Measurements from ENCODE around the gene RHOV. TPM values are rescaled to one million over a fixed set of nuclear protein-coding genes. Genes with fewer than 3 reads are reported as not detected.

Gene RHOV
- total RNA-seq, 4 donors from 2014 or later, result 0.39 to 0.60 TPM; not detected in 2

DNA sequence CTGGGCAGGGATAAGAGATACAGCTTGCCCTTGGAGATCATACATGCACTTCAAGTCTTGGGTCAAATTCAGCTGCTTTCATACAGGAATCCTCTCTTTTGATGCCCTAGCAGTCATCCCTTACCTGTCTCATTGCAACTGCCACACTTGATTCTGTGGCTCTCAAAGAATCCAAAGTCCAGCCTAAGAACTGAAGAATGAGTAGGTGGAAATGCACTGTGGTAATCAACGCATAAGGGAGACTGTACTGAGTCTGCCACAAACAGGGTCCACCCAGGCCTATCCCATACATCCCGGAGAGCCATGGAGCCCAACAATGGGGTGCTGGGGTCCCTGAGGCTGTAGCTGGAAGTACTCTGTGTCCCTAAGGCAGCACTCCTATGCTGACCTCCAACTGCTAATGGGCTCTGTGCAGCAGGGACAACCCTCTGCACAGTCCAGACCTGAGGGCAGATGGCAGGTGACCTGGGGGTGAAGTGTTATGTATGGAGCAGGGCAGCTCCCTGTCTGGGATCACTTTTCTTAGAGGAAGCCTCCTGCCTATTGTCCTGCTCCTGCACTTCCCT lies 18.5 kb upstream of the RHOV start:
- Histone ChIP-seq H3K36me3 (peaks cover 0 to 19% (median 0%) of the 10 kb centered on the region in 3 donors), H3K27ac (no peak overlapping the region), H3K9me3 (no peaks in the 10 kb centered on the region), H3K4me1 (peaks cover 0 to 34% (median 10%) of the 10 kb centered on the region in 4 donors), H3K27me3 (no peaks in the 10 kb centered on the region), H3K4me3 (no peak overlapping the region)
- no peak for DNase-seq (ENCODE audit: low spot score in 2 of 2)
- WGBS, 2 donors, result 82 to 94% methylated on average over 2 of the region's 2 CpGs
- TF ChIP-seq, protein P1, sequence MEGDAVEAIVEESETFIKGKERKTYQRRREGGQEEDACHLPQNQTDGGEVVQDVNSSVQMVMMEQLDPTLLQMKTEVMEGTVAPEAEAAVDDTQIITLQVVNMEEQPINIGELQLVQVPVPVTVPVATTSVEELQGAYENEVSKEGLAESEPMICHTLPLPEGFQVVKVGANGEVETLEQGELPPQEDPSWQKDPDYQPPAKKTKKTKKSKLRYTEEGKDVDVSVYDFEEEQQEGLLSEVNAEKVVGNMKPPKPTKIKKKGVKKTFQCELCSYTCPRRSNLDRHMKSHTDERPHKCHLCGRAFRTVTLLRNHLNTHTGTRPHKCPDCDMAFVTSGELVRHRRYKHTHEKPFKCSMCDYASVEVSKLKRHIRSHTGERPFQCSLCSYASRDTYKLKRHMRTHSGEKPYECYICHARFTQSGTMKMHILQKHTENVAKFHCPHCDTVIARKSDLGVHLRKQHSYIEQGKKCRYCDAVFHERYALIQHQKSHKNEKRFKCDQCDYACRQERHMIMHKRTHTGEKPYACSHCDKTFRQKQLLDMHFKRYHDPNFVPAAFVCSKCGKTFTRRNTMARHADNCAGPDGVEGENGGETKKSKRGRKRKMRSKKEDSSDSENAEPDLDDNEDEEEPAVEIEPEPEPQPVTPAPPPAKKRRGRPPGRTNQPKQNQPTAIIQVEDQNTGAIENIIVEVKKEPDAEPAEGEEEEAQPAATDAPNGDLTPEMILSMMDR (IDR thresholded peaks at IDR 0.05), result no peak
- TF ChIP-seq POLR2A (IDR thresholded peaks at IDR 0.05), result no peak

DNA sequence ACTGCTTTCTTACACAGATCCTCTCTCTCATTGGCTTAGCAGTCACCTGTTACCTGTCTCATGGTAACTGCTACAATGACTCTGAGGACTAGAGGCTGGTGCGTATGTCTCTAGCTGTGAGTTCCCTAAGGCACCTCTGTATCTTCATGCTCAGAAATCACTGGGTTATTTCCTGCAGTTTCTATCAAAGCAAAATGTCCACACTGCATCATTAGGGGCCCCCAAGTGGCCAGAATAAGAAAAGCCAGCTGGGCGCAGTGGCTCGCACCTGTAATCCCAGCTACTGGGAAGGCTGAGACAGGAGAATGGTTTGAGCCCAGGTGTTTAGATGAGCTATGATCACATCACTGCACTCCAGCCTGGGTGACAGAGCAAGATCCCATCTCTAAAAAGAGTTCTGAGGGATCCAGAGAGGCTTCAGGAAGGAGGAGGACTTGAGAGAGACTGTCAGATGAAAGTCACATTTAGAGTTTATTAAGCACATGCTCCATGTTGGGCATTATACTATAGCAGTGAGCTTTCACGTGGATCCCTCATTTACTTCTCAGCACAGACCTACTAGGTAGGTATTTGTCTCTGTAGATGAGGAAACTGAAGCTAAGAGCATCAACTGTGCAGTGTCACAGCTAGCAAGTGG lies 17.9 kb upstream of the RHOV start:
- Histone ChIP-seq H3K27me3 (no peaks in the 10 kb centered on the region), H3K9me3 (no peaks in the 10 kb centered on the region), H3K4me1 (peaks cover 0 to 30% (median 10%) of the 10 kb centered on the region in 4 donors), H3K4me3 (no peak overlapping the region), H3K27ac (no peak overlapping the region), H3K36me3 (peaks cover 0 to 13% (median 0%) of the 10 kb centered on the region in 3 donors)
- TF ChIP-seq POLR2A (IDR thresholded peaks at IDR 0.05), result no peak
- TF ChIP-seq, protein P1 (IDR thresholded peaks at IDR 0.05), result peak; percentile 39 to 59 (median 49)
- WGBS, 2 donors, result 10 to 19% methylated on average over 4 of the region's 4 CpGs
- no peak for DNase-seq (ENCODE audit: low spot score in 2 of 2)

DNA sequence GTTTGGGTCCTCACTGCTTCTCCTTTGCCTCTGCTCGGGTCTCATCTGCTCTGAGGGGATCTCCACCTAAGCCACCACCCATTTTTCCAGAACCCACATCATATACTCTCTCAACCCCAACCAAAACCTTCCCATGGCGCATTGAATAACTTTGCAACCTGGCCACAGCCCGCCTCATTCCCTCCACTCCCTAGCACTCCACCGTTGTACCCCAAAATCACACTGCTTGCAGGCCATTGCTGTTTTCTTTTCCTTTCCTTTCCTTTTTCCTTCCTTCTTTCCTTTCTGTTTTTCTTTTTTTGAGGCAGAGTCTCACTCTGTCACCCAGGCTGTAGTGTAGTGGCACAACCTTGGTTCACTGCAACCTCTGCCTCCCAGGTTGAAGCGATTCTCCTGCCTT lies 17.1 kb upstream of the RHOV start:
- H3K9me3 ChIP-seq, result no peaks in the 10 kb centered on the region
- H3K27ac ChIP-seq, result no peak overlapping the region
- WGBS, 2 donors, result 83 to 85% methylated on average over 5 of the region's 5 CpGs
- TF ChIP-seq POLR2A (IDR thresholded peaks at IDR 0.05) (no peak), EP300 (IDR thresholded peaks at IDR 0.05) (no peak)
- TF ChIP-seq, protein P1 (IDR thresholded peaks at IDR 0.05), result no peak
- no peak overlapping the region for H3K4me3 ChIP-seq
- peaks cover 0 to 25% (median 10%) of the 10 kb centered on the region in 4 donors for H3K4me1 ChIP-seq
- no peak for DNase-seq (ENCODE audit: low spot score in 2 of 2)
- peaks cover 0 to 5% (median 0%) of the 10 kb centered on the region in 3 donors for H3K36me3 ChIP-seq
- no peaks in the 10 kb centered on the region for H3K27me3 ChIP-seq

DNA sequence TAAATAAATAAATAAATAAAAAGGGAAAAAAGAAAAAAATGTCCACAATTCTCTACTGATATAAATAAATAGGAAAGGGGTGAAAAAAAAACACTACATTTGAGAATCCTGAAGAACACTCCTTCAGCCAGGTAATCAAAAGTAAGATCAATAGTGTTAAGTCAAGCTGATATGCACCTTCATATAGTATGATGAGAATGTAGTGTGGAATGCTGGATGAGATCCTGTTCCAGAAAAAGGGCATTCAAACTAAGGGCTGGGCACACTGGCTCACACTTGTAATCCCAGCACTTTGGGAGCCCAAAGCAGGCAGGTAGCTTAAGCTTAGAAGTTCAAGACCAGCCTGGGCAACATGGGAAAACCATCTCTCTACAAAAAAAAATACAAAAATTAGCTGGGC lies 15.1 kb upstream of the RHOV start:
- TF ChIP-seq, protein P1 (IDR thresholded peaks at IDR 0.05), result no peak
- TF ChIP-seq EP300 (IDR thresholded peaks at IDR 0.05), result no peak
- TF ChIP-seq POLR2A (IDR thresholded peaks at IDR 0.05), result no peak
- H3K9me3 ChIP-seq, result no peaks in the 10 kb centered on the region
- H3K36me3 ChIP-seq, result no peaks in the 10 kb centered on the region
- DNase-seq (ENCODE audit: low spot score in 2 of 2), result no peak
- no peak overlapping the region for H3K27ac ChIP-seq
- H3K4me3 ChIP-seq, result no peak overlapping the region
- no peaks in the 10 kb centered on the region for H3K27me3 ChIP-seq
- H3K4me1 ChIP-seq, result peaks cover 0 to 12% (median 2%) of the 10 kb centered on the region in 4 donors

DNA sequence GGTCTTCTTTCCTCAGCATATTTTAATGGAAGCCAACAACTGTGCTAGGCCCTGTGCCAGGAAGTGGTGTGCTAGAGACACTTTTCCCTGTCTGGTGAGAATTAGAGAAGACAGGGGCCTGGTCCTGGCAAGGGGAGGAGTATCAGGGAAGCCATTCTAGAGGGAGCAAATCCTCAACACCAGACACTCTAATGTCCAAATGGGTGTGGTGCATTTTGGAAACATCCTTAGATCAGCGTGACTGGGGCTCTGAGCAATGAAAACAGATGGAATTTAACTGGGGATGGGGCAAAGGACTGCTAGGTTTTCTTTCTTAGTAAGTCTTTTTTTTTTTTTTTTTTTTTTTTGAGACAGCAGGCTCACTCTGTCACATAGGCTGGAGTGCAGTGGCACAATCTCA lies 12.6 kb upstream of the RHOV start:
- 62% methylated on average over 1 of the region's 1 CpG for WGBS, 2 donors
- no peak overlapping the region for H3K27ac ChIP-seq
- no peaks in the 10 kb centered on the region for H3K9me3 ChIP-seq
- TF ChIP-seq, protein P1 (IDR thresholded peaks at IDR 0.05), result no peak
- TF ChIP-seq POLR2A (IDR thresholded peaks at IDR 0.05) (no peak), EP300 (IDR thresholded peaks at IDR 0.05) (no peak)
- DNase-seq (ENCODE audit: low spot score in 2 of 2), result no peak
- H3K4me3 ChIP-seq, result no peak overlapping the region
- no peaks in the 10 kb centered on the region for H3K27me3 ChIP-seq
- no peaks in the 10 kb centered on the region for H3K4me1 ChIP-seq
- H3K36me3 ChIP-seq, result no peaks in the 10 kb centered on the region

Data from tibial nerve (tissue), 4 donors.